Measurements from ENCODE around the gene FAM151B.
A peak's percentile ranks its signal among the peaks of the same experiment; 100 is the strongest.
"Not testable (repeated sequence)": the region's sequence is repeated elsewhere in the genome, so short reads cannot be mapped to it uniquely, and the experiment has no call there.

The FAM151B gene

DNA sequence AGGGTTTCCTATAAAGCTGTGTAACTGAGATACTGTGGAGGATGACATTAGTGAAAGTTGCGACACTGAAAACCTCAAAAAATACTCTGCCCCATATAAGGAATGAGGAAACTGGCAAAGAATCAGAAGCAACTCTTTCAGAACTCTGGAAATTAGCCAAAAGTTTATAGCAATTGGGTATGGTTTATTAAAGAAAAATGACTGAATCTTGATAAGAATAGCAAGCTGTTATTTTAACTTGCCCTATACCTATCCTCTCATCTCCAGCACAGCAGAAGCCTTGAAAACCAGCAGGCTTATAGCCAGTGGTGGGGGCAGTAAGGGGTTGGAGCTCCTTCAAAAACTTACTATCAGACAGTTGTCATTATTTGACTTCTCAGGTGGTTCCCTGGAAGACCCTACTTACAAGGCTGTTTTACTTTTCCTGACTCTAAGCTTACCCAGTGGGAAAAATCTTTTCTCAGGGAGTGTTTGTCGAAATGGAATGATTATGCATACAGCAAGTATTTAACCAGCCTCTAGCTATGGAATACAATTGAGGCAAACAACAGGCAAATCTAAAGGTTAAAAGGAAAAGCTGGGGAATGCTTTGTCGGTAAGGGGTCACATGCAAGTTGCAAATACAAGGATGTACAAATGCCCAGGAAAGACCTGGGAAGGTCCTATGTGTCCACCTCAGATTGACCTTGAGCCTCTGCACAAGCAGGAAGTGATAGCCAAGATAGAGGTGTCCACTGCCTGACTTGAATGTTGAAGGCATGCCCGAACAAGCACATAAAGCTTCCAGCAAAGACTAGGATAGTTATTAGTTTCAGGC is 21.0 kb upstream of the FAM151B start:
- H3K4me3 ChIP-seq (replicated peaks; ENCODE audit: low read depth, low read length): no peak overlapping the region
- DNase-seq (ENCODE audit: extremely low read depth, low read depth): peak; percentile 4
- TF ChIP-seq, protein P1, sequence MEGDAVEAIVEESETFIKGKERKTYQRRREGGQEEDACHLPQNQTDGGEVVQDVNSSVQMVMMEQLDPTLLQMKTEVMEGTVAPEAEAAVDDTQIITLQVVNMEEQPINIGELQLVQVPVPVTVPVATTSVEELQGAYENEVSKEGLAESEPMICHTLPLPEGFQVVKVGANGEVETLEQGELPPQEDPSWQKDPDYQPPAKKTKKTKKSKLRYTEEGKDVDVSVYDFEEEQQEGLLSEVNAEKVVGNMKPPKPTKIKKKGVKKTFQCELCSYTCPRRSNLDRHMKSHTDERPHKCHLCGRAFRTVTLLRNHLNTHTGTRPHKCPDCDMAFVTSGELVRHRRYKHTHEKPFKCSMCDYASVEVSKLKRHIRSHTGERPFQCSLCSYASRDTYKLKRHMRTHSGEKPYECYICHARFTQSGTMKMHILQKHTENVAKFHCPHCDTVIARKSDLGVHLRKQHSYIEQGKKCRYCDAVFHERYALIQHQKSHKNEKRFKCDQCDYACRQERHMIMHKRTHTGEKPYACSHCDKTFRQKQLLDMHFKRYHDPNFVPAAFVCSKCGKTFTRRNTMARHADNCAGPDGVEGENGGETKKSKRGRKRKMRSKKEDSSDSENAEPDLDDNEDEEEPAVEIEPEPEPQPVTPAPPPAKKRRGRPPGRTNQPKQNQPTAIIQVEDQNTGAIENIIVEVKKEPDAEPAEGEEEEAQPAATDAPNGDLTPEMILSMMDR (IDR thresholded peaks at IDR 0.05; ENCODE audit: low read depth, low read length, missing control alignments): no peak

DNA sequence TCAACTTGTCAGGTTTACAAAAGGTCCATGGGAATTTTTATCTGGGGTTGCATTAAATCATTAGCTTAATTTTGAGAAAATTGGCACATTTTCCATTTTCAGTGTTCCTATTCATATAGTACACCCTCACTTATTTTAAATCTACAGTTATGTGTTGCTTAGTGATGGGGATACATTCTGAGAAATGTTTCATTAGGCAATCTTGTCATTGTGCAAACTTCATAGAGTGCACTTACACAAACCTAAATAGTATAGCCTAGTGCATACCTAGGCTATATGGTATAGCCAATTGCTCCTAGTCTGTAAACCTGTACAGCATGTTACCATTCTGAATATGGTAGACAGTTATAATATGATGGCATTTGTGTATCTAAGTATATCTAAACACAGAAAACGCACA is 19.8 kb upstream of the FAM151B start:
- TF ChIP-seq, protein P1 (IDR thresholded peaks at IDR 0.05; ENCODE audit: low read depth, low read length, missing control alignments): no peak
- DNase-seq (ENCODE audit: extremely low read depth, low read depth): no peak
- no peak overlapping the region for H3K4me3 ChIP-seq (replicated peaks; ENCODE audit: low read depth, low read length)

DNA sequence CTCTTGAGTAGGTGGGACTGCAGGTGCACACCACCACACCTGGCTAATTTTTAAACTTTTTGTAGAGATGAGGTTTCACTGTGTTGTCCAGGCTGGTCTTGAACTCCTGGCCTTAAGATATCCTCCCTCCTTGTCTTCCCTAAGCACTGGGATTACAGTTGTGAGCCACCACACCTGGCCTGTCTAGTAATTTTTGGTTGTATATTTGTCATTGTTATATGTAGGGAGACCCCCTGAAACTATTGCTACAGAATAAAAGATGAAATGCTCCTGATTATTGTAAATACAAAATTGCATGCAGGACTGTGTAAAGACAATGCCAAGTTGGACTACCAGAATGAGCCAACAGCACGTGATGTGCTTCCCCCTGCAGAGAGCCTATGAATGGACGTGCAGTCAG is 17.3 kb upstream of the FAM151B start:
- not testable (repeated sequence) for DNase-seq (ENCODE audit: extremely low read depth, low read depth); H3K4me3 ChIP-seq (replicated peaks; ENCODE audit: low read depth, low read length)

- H3K4me3 ChIP-seq (replicated peaks; ENCODE audit: low read depth, low read length): no peak overlapping the region
- no peak for DNase-seq (ENCODE audit: extremely low read depth, low read depth)
- TF ChIP-seq, protein P1 (IDR thresholded peaks at IDR 0.05; ENCODE audit: low read depth, low read length, missing control alignments): no peak
Observed at GRCh38 chr5:80474929-80475328, 13.0 kb upstream of the FAM151B start.

DNA sequence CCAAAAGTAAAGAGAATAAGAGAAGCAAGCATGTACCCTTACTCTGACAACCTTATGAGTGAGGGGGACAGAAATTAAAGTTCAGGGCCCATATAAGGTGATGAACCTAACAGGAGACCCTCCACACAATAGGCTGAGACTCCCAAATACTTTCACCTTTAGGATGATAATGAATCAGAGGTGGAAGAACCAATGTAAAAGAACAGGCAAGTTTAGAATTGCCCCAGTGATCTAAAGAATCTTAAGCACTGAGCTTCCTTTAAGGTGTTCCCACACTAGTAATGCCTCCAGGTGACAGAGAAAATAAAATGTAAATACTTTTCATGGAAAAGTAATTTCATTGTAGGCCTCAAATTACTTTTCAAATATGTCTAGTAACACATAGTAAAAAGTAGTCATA is 8.2 kb upstream of the FAM151B start:
- TF ChIP-seq, protein P1 (IDR thresholded peaks at IDR 0.05; ENCODE audit: low read depth, low read length, missing control alignments): no peak
- no peak overlapping the region for H3K4me3 ChIP-seq (replicated peaks; ENCODE audit: low read depth, low read length)
- DNase-seq (ENCODE audit: extremely low read depth, low read depth): no peak

DNA sequence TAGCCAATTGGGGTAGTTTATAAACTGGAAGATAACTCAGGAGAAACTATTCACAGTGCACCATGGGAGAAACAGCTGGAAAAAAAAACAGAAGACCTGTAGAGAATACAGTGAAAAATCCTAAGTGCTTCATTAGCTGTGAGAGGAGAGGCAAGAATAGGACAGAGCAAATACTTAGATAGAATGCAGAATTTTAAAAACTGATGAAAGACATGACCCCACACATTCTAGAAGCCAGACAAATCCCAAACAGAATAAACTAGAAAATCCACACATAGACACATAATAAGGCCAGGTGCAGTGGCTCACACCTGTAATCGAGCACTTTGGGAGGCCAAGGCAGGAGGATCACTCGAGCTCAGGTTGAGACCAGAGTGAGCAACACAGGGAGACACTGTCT is 7.5 kb upstream of the FAM151B start:
- H3K4me3 ChIP-seq (replicated peaks; ENCODE audit: low read depth, low read length): no peak overlapping the region
- TF ChIP-seq, protein P1 (IDR thresholded peaks at IDR 0.05; ENCODE audit: low read depth, low read length, missing control alignments): no peak
- no peak for DNase-seq (ENCODE audit: extremely low read depth, low read depth)

DNA sequence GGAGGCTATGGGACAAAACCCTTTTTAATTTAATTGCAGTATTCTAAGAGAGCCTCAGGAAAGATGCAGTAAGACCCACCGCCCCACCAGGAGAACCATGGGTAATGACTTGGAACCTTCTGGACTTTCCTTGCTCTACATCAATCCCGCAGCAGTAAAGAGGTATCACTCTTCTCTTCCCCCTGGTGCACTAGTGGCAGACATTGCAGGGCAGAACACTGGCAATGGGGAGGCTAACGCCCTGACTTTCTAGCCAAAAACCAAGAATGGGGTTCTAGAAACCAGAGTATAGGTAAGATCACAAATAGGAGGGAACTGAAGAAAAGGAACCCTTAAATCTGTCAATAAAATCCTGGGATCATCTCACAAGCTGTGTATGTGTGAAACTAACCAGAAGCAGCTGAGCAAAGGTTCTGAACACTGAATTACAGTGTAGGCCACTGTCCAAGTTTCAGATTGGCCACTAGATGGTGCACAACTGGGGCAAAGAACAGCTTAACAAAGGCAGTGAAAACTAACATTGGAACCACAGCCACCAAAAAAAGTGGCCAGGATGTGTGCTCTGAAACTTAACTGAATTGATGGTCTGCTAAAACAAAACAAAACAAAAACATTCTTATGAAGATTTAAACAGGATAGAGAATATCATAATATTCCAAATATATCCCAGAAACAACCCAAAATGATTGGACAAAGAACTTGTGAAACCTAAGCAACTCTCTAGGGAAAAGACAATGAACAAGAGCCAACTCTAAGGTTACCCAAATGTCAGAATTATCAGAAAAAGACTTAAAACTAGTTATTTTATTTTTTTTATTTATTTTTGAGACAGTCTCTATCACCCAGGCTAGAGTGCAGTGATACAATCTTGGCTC is 6.6 kb upstream of the FAM151B start:
- TF ChIP-seq, protein P1 (IDR thresholded peaks at IDR 0.05; ENCODE audit: low read depth, low read length, missing control alignments): peak; percentile 94
- DNase-seq (ENCODE audit: extremely low read depth, low read depth): peak; percentile 56

More for the DNA sequence above, 6.6 kb upstream of the FAM151B start:
- H3K4me3 ChIP-seq (replicated peaks; ENCODE audit: low read depth, low read length): no peak overlapping the region

Measured in HFF-Myc (cell line).